HG03378 (cell line): ENCODE data around the gene DOCK11.

Experiments used
- ATAC-seq: cut with Tn5 transposase; IDR thresholded peaks from one replicate; pipeline ENCODE4 v1.9.1; 2021; ENCODE audit warnings: mild to moderate bottlenecking, moderate library complexity; ENCODE audit not compliant: unreplicated experiment

DOCK11 gene

GRCh38 chrX:118623062-118623461, 127.4 kb downstream of the DOCK11 start:
- no peak for ATAC-seq

- ATAC-seq = no peak
These were observed 130.7 kb downstream of the DOCK11 start for GRCh38 chrX:118626346-118626745.

GRCh38 chrX:118627084-118627758, 131.6 kb downstream of the DOCK11 start:
- no peak for ATAC-seq

- ATAC-seq = no peak
These were observed 135.2 kb downstream of the DOCK11 start for GRCh38 chrX:118630848-118631247.

GRCh38 chrX:118631586-118631985, 136.0 kb downstream of the DOCK11 start:
- ATAC-seq = peak; percentile 50

GRCh38 chrX:118632862-118633261, 137.2 kb downstream of the DOCK11 start:
- ATAC-seq = peak; percentile 51

GRCh38 chrX:118633530-118633929, 137.9 kb downstream of the DOCK11 start:
- ATAC-seq = no peak

GRCh38 chrX:118634336-118634735, 138.7 kb downstream of the DOCK11 start:
- ATAC-seq = no peak

- no peak for ATAC-seq
These were observed 142.4 kb downstream of the DOCK11 start for GRCh38 chrX:118637997-118638396.

- ATAC-seq = no peak
These were observed 148.8 kb downstream of the DOCK11 start for GRCh38 chrX:118644378-118644777.

GRCh38 chrX:118652717-118653116, 157.1 kb downstream of the DOCK11 start:
- no peak for ATAC-seq

- no peak for ATAC-seq
These were observed 158.7 kb downstream of the DOCK11 start for GRCh38 chrX:118654331-118654730.

- ATAC-seq = no peak
These were observed 160.1 kb downstream of the DOCK11 start for GRCh38 chrX:118655561-118656246.

- no peak for ATAC-seq
These were observed 161.8 kb downstream of the DOCK11 start for GRCh38 chrX:118657413-118657812.

- ATAC-seq = no peak
These were observed 164.5 kb downstream of the DOCK11 start for GRCh38 chrX:118660085-118660484.

- no peak for ATAC-seq
These were observed 169.6 kb downstream of the DOCK11 start for GRCh38 chrX:118665204-118665603.

- no peak for ATAC-seq
These were observed 170.9 kb downstream of the DOCK11 start for GRCh38 chrX:118666521-118666920.

GRCh38 chrX:118669435-118669834, 173.8 kb downstream of the DOCK11 start:
- no peak for ATAC-seq

- no peak for ATAC-seq
These were observed 179.8 kb downstream of the DOCK11 start for GRCh38 chrX:118675326-118675965.

- no peak for ATAC-seq
These were observed 180.3 kb downstream of the DOCK11 start for GRCh38 chrX:118675966-118676349.

- no peak for ATAC-seq
These were observed 181.7 kb downstream of the DOCK11 start for GRCh38 chrX:118677318-118677717.

- ATAC-seq = no peak
These were observed 183.7 kb downstream of the DOCK11 start for GRCh38 chrX:118679290-118679689.
